RWPE2 (cell line): ENCODE data around the gene STRIP2.

Experiments
- ATAC-seq: fragments of 200-7000 bp; cut with Tn5 transposase; 3 replicates; pipeline ENCODE4 v1.9.1; 2021; ENCODE audit warnings: low read depth
- DNase-seq: peaks from one replicate; pipeline ENCODE4 v3.0.0-alpha.2; 2020; ENCODE audit warnings: low spot score
- H3K27ac ChIP-seq: fragments of 450-650 bp; 2 replicates; pipeline ENCODE4 v1.5.1; 2017; ENCODE audit warnings: mild to moderate bottlenecking; ENCODE audit not compliant: poor library complexity, severe bottlenecking
- H3K27me3 ChIP-seq: fragments of 250-450 bp; sonication (Bioruptor Pico); 2 replicates; pipeline ENCODE4 v1.5.1; 2021; ENCODE audit warnings: mild to moderate bottlenecking, moderate library complexity; ENCODE audit not compliant: insufficient read depth, poor library complexity, severe bottlenecking
- H3K36me3 ChIP-seq: fragments of 250-450 bp; sonication (Bioruptor Pico); 2 replicates; pipeline ENCODE4 v1.5.1; 2020; ENCODE audit warnings: low read depth, mild to moderate bottlenecking, moderate library complexity
- H3K4me1 ChIP-seq: fragments of 250-450 bp; sonication (Bioruptor Pico); 2 replicates; pipeline ENCODE4 v1.5.1; 2021; ENCODE audit warnings: mild to moderate bottlenecking, moderate library complexity; ENCODE audit not compliant: insufficient read depth, poor library complexity, severe bottlenecking
- H3K4me3 ChIP-seq: fragments of 250-450 bp; sonication (Bioruptor Pico); 2 replicates; pipeline ENCODE4 v1.5.1; 2021; ENCODE audit warnings: mild to moderate bottlenecking, moderate library complexity; ENCODE audit not compliant: severe bottlenecking
- H3K9me3 ChIP-seq: fragments of 250-450 bp; sonication (Bioruptor Pico); 2 replicates; pipeline ENCODE4 v1.5.1; 2021; ENCODE audit warnings: mild to moderate bottlenecking, moderate library complexity; ENCODE audit not compliant: severe bottlenecking
- TF ChIP-seq, protein P1 (sequence below): fragments of 450-650 bp; IDR thresholded peaks from one replicate; pipeline ENCODE4 v1.5.1; 2017; ENCODE audit warnings: mild to moderate bottlenecking, moderate library complexity; ENCODE audit not compliant: poor library complexity, severe bottlenecking

STRIP2 gene, protein sequence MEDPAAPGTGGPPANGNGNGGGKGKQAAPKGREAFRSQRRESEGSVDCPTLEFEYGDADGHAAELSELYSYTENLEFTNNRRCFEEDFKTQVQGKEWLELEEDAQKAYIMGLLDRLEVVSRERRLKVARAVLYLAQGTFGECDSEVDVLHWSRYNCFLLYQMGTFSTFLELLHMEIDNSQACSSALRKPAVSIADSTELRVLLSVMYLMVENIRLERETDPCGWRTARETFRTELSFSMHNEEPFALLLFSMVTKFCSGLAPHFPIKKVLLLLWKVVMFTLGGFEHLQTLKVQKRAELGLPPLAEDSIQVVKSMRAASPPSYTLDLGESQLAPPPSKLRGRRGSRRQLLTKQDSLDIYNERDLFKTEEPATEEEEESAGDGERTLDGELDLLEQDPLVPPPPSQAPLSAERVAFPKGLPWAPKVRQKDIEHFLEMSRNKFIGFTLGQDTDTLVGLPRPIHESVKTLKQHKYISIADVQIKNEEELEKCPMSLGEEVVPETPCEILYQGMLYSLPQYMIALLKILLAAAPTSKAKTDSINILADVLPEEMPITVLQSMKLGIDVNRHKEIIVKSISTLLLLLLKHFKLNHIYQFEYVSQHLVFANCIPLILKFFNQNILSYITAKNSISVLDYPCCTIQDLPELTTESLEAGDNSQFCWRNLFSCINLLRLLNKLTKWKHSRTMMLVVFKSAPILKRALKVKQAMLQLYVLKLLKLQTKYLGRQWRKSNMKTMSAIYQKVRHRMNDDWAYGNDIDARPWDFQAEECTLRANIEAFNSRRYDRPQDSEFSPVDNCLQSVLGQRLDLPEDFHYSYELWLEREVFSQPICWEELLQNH

DNA sequence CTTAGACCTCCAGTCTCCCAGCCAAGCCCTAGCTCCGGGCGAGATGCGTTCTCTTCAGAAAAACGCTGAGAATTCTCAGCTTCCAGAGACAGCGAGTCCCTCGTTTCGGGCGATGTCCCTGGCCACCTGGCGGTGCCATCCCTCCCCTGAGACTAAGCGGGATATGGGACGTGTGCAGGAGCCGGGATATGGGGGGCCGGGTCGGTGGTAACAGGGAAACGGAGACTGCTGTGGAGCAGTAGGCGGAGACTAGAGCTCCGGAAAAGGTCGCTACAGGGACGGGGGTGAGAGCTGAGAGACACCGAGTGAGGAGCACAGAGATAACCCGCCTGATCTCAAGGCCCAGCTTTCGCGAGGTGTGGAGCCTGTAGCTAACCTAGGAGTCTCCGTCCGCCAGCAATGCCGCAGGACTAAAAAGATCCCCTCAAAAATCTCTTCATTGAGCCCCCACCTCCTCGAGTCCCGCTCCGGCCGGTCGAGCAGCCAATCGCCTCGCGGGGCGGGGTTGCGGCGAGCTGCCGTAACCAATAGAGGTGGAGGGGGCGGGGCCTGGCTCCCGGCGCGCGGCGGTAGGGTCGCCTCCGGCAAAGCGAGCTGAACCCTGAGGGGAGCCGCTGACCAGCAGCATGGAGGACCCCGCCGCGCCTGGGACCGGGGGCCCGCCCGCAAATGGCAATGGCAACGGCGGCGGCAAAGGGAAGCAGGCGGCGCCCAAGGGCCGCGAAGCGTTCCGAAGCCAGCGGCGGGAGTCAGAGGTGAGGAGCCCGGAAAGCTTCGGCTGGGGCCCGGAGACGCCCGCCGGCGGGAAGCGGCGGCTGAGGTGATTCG lies at the start of gene STRIP2:
TSS of gene STRIP2 (plus strand) at position 586 of the 828 bp plus-strand sequence. CDS start at position 627, 41 bp downstream.
- TF ChIP-seq, protein P1, sequence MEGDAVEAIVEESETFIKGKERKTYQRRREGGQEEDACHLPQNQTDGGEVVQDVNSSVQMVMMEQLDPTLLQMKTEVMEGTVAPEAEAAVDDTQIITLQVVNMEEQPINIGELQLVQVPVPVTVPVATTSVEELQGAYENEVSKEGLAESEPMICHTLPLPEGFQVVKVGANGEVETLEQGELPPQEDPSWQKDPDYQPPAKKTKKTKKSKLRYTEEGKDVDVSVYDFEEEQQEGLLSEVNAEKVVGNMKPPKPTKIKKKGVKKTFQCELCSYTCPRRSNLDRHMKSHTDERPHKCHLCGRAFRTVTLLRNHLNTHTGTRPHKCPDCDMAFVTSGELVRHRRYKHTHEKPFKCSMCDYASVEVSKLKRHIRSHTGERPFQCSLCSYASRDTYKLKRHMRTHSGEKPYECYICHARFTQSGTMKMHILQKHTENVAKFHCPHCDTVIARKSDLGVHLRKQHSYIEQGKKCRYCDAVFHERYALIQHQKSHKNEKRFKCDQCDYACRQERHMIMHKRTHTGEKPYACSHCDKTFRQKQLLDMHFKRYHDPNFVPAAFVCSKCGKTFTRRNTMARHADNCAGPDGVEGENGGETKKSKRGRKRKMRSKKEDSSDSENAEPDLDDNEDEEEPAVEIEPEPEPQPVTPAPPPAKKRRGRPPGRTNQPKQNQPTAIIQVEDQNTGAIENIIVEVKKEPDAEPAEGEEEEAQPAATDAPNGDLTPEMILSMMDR: peak; percentile 21
- peak within 1 kb of the TSS; percentile 3 for H3K27ac ChIP-seq
- no peaks in the 10 kb centered on the region for H3K36me3 ChIP-seq

DNA sequence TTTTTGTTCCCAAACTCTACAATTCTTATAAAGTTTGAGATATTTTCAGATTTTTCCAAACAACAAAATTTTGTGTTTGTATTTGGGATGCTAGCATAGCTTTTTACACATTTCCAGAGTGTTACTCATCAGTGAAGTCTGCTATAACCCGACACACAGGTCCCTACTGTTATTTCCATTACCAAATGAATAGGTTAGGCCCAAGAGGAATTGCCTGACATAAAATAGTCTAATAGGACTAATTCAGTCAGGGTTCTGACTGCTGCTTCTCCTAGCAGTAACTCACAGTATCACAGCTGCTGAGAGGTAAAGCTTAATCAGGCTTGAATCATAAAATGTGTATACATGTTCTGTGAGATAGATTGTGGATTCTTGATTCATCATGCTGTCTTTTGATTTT lies 49.1 kb upstream of the STRIP2 start:
- Histone ChIP-seq H3K4me3 (no peak overlapping the region), H3K27ac (no peak overlapping the region), H3K4me1 (no peaks in the 10 kb centered on the region), H3K27me3 (no peaks in the 10 kb centered on the region), H3K9me3 (no peaks in the 10 kb centered on the region), H3K36me3 (no peaks in the 10 kb centered on the region)
- TF ChIP-seq, protein P1: no peak
- DNase-seq (no peak), ATAC-seq (no peak)

More for the DNA sequence above, at the start of gene STRIP2:
- no peaks in the 10 kb centered on the region for H3K27me3 ChIP-seq
- H3K4me3 ChIP-seq: peak within 1 kb of the TSS; percentile 68
- H3K9me3 ChIP-seq: no peaks in the 10 kb centered on the region
- peak; percentile 91 for DNase-seq
- ATAC-seq: peak; percentile 81
- H3K4me1 ChIP-seq: peaks cover 20% of the 10 kb centered on the region

DNA sequence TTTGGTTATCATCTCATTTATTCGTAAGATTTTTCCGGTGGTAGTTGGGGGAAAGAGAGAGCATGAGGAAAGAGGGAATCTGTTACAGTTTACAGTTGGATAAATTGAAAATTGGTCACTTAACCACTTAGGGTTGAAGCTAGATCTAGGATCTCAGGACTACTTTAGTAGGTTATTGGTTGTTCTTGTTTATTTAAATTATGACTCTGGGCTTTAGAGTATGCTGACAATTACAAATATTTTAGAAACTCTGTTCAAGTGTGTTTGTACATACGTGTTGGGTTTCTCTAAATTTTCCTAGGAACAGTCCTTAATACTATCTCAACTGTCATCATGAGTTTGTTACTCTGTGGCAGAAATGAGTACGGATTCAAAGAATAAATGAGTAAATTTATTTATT lies 48.6 kb upstream of the STRIP2 start:
- no peaks in the 10 kb centered on the region for H3K36me3 ChIP-seq
- ATAC-seq (no peak), DNase-seq (no peak)
- H3K9me3 ChIP-seq: no peaks in the 10 kb centered on the region
- H3K27me3 ChIP-seq: no peaks in the 10 kb centered on the region
- no peaks in the 10 kb centered on the region for H3K4me1 ChIP-seq
- no peak overlapping the region for H3K27ac ChIP-seq
- H3K4me3 ChIP-seq: no peak overlapping the region
- TF ChIP-seq, protein P1: no peak

DNA sequence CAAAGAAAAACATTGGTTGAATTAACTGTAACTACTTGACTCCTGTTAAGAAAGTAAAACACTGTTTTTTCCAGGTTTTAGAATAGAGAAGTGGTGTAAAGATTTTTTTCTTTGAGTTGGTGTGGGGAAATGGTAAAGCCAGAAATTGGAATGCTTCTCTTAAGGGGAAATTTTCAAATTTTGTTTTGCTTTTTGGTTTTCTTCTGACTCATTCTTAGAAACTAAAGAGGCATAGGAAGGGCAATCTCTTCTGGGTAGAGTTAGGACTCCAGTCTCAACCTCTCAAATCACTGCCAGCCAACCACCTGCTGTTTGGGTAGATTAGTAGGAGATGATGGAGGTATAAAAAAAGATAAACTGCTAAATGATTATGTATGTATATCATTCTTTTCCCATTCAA lies 47.7 kb upstream of the STRIP2 start:
- no peak for ATAC-seq

More for the DNA sequence above, 47.7 kb upstream of the STRIP2 start:
- Histone ChIP-seq H3K27me3 (no peaks in the 10 kb centered on the region), H3K27ac (no peak overlapping the region), H3K36me3 (no peaks in the 10 kb centered on the region), H3K4me3 (no peak overlapping the region), H3K9me3 (no peaks in the 10 kb centered on the region), H3K4me1 (no peaks in the 10 kb centered on the region)
- TF ChIP-seq, protein P1: no peak
- DNase-seq: no peak
